ENCODE results near the gene ERP29. TPM values are rescaled to one million over a fixed set of nuclear protein-coding genes. Genes with fewer than 3 reads are reported as not detected.

Gene ERP29
- polyA plus RNA-seq, 3 donors: 158 to 207 (median 170) TPM

GRCh38 chr12:112022241-112023016 lies 9.2 kb downstream of the ERP29 start:
- Histone ChIP-seq H2AFZ (ENCODE audit: insufficient read depth, low read depth, low read length, poor library complexity, severe bottlenecking) (no peak overlapping the region), H3K9me3 (replicated peaks in 1 of 2; ENCODE audit: control insufficient read depth in 1 of 2, insufficient read depth in 1 of 2, low read length in 2 of 2) (no peaks in the 10 kb centered on the region), H3K27me3 (ENCODE audit: control insufficient read depth in 2 of 2, insufficient read depth in 2 of 2, low read length in 2 of 2) (no peaks in the 10 kb centered on the region), H3K4me1 (ENCODE audit: control insufficient read depth in 1 of 2, insufficient read depth in 2 of 2, low read length in 2 of 2) (peaks cover 4 to 10% of the 10 kb centered on the region in 2 donors), H3K4me3 (replicated peaks in 1 of 3; ENCODE audit: low read depth in 2 of 3, low read length in 3 of 3) (no peak overlapping the region), H3K27ac (ENCODE audit: low read depth in 1 of 2, low read length in 2 of 2) (peak overlapping the region in 1 of 2 donors; percentile 50), H3K9ac (ENCODE audit: insufficient read depth, low read length, poor library complexity, severe bottlenecking) (no peak overlapping the region), H3K79me2 (ENCODE audit: insufficient read depth, low read length) (peaks cover 71% of the 10 kb centered on the region), H3K4me2 (replicated peaks; ENCODE audit: extremely low read depth, low read length, poor library complexity, severe bottlenecking) (no peak overlapping the region), H4K20me1 (ENCODE audit: insufficient read depth, low read length) (peaks cover 89% of the 10 kb centered on the region), H3K36me3 (replicated peaks in 1 of 2; ENCODE audit: control insufficient read depth in 1 of 2, insufficient read depth in 2 of 2, low read length in 2 of 2) (peaks cover 61 to 83% of the 10 kb centered on the region in 2 donors)
- Mint-ChIP-seq H3K4me3 (no peak overlapping the region), H3K4me1 (peaks cover 24% of the 10 kb centered on the region), H3K27me3 (ENCODE audit: low read depth in 3 of 3) (no peaks in the 10 kb centered on the region), H3K36me3 (peaks cover 56 to 80% of the 10 kb centered on the region in 2 donors), H3K9me3 (no peaks in the 10 kb centered on the region), H3K27ac (peak overlapping the region in 4 of 7 donors; percentile 42 to 72 (median 57))
- 98% methylated on average over 11 of the region's 11 CpGs for WGBS (ENCODE audit: insufficient coverage)
- no peak for DNase-seq
- TF ChIP-seq, protein P1, sequence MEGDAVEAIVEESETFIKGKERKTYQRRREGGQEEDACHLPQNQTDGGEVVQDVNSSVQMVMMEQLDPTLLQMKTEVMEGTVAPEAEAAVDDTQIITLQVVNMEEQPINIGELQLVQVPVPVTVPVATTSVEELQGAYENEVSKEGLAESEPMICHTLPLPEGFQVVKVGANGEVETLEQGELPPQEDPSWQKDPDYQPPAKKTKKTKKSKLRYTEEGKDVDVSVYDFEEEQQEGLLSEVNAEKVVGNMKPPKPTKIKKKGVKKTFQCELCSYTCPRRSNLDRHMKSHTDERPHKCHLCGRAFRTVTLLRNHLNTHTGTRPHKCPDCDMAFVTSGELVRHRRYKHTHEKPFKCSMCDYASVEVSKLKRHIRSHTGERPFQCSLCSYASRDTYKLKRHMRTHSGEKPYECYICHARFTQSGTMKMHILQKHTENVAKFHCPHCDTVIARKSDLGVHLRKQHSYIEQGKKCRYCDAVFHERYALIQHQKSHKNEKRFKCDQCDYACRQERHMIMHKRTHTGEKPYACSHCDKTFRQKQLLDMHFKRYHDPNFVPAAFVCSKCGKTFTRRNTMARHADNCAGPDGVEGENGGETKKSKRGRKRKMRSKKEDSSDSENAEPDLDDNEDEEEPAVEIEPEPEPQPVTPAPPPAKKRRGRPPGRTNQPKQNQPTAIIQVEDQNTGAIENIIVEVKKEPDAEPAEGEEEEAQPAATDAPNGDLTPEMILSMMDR (IDR thresholded peaks at IDR 0.05): no peak
- intact Hi-C loops (cut with micrococcal nuclease): no loop called here

DNA sequence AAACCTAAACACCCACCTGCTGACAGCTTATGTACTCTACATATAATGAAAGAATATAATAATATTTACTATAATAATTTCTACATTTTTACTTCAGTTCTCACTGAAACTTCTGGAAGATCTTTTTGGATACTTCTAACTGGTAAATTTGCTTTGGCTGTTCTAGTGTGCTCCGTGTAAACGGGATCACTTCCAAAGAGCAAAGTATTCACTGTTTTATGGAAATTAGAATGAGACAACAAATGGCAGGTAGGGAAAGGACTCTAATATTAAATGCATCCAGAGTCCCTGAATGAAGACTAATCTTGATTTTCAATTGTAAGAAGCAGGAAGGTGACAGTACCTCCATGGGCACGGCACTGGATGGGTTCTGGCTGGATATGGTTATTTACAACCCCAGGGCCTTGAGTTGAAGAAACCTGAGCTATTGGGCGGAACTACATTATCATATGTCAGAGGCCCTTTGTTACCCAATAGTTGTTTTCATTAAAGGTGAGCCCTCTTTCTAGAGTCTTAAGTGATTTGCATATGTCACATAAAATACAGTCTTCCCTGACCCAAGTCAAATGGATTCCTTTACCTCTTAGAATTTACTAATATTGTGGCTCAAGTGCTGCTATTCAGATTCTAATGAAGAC lies 10.7 kb downstream of the ERP29 start:
- Histone ChIP-seq H3K27me3 (ENCODE audit: control insufficient read depth in 2 of 2, insufficient read depth in 2 of 2, low read length in 2 of 2) (no peaks in the 10 kb centered on the region), H3K79me2 (ENCODE audit: insufficient read depth, low read length) (peaks cover 65% of the 10 kb centered on the region), H3K4me2 (replicated peaks; ENCODE audit: extremely low read depth, low read length, poor library complexity, severe bottlenecking) (no peak overlapping the region), H3K4me1 (ENCODE audit: control insufficient read depth in 1 of 2, insufficient read depth in 2 of 2, low read length in 2 of 2) (peaks cover 2 to 3% of the 10 kb centered on the region in 2 donors), H3K4me3 (replicated peaks in 1 of 3; ENCODE audit: low read depth in 2 of 3, low read length in 3 of 3) (no peak overlapping the region), H3K9ac (ENCODE audit: insufficient read depth, low read length, poor library complexity, severe bottlenecking) (no peak overlapping the region), H3K9me3 (replicated peaks in 1 of 2; ENCODE audit: control insufficient read depth in 1 of 2, insufficient read depth in 1 of 2, low read length in 2 of 2) (no peaks in the 10 kb centered on the region), H2AFZ (ENCODE audit: insufficient read depth, low read depth, low read length, poor library complexity, severe bottlenecking) (no peak overlapping the region), H4K20me1 (ENCODE audit: insufficient read depth, low read length) (peaks cover 78% of the 10 kb centered on the region), H3K27ac (ENCODE audit: low read depth in 1 of 2, low read length in 2 of 2) (no peak overlapping the region), H3K36me3 (replicated peaks in 1 of 2; ENCODE audit: control insufficient read depth in 1 of 2, insufficient read depth in 2 of 2, low read length in 2 of 2) (peaks cover 58 to 85% of the 10 kb centered on the region in 2 donors)
- H3K4me3 Mint-ChIP-seq: no peak overlapping the region
- TF ChIP-seq, protein P1 (IDR thresholded peaks at IDR 0.05): no peak
- no peaks in the 10 kb centered on the region for H3K9me3 Mint-ChIP-seq
- intact Hi-C loops (cut with micrococcal nuclease): no loop called here
- no peak for DNase-seq
- no peaks in the 10 kb centered on the region for H3K27me3 Mint-ChIP-seq (ENCODE audit: low read depth in 3 of 3)
- 100% methylated on average over 1 of the region's 4 CpGs for WGBS (ENCODE audit: insufficient coverage)
- peak overlapping the region in 1 of 7 donors; percentile 32 for H3K27ac Mint-ChIP-seq
- peaks cover 18% of the 10 kb centered on the region for H3K4me1 Mint-ChIP-seq
- H3K36me3 Mint-ChIP-seq: peaks cover 58 to 81% of the 10 kb centered on the region in 2 donors

Measured in CD14-positive monocyte (primary cell).